HG02623 (cell line): ENCODE results near the gene DEAF1.

Experiments
- ATAC-seq: cut with Tn5 transposase; IDR thresholded peaks from one replicate; pipeline ENCODE4 v1.9.1; 2021; ENCODE audit warnings: moderate library complexity; ENCODE audit not compliant: unreplicated experiment

The DEAF1 gene

DNA sequence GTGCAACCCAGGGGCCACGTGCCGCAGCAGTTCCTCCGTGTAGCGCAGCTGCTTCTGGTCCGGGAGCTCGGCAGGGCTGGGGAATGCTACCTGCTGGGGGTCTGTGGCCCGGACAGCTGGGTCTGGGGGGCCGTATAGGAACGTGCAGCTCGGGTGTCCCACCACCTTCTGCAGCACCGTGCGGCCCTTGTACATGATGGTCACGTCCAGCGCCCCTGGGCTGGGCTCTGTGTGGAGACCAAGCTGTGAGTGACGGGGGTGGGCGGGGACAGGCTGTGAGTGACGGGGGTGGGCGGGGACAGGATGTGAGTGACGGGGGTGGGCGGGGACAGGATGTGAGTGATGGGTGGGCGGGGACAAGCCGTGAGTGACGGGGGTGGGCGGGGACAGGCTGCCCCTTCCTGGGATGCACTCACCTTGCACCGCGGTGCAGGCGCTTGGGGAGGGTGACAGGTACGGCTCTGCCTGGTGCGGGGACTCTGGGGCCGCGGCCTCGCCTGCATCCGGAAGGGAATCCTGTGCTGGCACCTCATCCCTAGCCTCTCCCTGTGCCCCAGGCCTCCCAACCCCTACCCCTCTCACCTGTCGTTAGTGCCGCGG lies 81.6 kb downstream of the DEAF1 start:
- no peak for ATAC-seq

DNA sequence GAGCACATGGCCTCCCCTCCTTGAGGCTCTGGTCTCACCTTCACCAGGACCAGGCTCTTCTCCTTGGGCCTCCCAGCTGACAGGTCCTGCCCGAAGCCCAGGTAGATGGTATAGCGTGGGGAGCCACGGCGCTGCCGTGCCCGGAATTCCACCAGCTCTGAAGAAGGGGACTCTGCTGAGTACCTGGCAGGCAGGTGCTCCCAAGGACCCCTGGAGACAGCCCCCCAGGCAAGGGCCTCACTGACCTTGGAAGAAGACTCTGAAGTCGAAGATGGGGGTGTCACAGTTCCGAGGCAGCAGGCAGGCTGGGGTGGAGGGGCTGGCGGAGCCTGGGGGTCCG lies 82.1 kb downstream of the DEAF1 start:
- ATAC-seq: no peak

DNA sequence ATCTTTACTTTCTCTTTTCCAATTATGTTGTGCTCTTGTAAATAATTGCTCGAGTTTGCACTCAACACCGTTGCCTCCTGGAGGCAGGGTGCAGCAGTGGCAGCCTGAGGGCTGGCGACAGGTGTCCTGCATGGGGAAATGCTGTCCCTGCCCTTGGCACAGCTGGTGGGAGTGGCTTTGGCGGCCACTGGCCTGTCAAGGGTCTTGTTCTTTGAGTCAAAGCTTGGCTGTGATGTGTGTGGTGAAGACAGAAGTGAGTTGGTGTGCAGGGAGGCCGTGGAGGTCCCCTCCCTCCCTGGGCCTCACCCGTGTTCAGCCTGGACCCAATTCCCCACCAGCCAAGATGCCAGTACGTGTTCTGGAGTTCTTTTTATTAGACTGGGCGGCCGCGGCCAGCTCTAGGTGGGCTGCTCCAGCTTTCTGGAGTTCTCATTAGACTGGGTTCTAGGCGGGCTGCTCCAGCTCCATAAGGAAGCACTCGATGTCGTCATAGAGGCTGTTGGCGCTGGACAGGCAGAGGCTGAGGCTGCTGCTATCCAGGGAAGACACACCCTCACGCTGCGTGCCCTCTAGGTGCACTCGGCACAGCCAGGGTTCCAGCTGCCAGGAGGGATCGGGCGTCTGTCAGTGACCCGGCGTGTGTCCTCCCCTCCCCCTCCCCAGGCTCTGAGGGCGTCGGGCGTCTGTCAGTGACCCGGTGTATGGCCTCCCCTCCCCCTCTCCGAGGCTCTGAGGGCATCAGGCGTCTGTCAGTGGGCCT lies 82.6 kb downstream of the DEAF1 start:
- ATAC-seq: no peak

- no peak for ATAC-seq
Observed at GRCh38 chr11:611001-611996, 83.7 kb downstream of the DEAF1 start.

- ATAC-seq: no peak
Observed at GRCh38 chr11:610146-610801, 84.7 kb downstream of the DEAF1 start.

DNA sequence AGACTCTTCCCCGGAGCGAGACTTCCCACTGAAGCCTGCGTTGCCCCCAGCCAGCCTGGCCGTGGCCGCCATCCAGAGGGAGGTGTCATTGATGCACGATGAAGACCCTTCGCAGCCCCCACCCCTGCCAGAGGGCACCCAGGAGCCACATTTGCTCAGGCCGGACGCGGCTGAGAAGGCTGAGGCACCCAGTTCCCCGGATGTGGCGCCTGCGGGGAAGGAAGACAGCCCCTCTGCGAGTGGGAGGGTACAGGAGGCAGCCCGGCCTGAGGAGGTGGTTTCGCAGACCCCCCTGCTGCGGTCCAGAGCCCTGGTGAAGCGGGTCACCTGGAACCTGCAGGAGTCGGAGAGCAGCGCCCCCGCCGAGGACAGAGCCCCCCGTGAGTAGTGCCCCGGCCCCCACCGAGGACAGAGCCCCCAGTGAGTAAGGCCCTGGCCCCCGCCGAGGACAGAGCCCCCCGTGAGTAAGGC lies 85.6 kb downstream of the DEAF1 start:
- no peak for ATAC-seq

DNA sequence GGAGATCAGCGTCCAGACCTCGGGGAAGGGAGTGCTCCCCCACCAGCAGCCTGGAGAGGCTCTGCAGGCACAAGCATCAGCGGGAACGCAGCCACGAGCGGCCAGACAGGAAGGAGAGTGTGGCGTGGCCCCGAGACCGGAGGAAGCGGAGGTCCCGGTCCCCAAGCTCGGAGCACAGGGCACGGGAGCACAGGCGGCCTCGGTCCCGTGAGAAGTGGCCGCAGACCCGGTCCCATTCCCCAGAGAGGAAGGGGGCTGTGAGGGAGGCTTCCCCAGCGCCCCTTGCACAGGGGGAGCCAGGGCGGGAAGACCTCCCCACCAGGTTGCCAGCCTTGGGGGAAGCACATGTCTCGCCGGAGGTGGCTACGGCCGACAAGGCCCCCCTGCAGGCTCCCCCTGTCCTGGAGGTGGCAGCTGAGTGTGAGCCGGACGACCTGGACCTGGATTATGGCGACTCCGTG lies 86.2 kb downstream of the DEAF1 start:
- no peak for ATAC-seq

DNA sequence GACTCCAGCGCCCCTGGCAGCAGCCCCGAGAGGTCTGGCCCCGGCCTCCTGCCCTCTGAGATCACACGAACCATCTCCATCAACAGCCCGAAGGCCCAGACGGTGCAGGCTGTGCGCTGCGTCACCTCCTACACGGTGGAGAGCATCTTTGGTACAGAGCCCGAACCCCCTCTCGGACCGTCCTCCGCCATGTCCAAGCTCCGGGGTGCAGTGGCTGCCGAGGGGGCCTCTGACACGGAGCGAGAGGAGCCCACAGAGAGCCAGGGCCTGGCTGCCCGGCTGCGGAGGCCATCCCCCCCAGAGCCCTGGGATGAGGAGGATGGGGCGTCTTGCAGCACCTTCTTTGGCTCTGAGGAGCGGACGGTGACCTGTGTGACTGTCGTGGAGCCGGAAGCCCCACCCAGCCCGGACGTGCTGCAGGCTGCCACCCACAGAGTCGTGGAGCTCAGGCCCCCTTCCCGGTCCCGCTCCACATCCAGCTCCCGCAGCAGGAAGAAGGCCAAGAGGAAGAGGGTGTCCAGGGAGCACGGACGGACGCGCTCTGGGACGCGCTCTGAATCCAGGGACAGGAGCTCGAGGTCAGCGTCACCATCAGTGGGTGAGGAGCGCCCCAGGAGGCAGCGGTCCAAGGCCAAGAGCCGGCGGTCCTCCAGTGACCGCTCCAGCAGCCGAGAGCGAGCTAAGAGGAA lies 86.9 kb downstream of the DEAF1 start:
- no peak for ATAC-seq

DNA sequence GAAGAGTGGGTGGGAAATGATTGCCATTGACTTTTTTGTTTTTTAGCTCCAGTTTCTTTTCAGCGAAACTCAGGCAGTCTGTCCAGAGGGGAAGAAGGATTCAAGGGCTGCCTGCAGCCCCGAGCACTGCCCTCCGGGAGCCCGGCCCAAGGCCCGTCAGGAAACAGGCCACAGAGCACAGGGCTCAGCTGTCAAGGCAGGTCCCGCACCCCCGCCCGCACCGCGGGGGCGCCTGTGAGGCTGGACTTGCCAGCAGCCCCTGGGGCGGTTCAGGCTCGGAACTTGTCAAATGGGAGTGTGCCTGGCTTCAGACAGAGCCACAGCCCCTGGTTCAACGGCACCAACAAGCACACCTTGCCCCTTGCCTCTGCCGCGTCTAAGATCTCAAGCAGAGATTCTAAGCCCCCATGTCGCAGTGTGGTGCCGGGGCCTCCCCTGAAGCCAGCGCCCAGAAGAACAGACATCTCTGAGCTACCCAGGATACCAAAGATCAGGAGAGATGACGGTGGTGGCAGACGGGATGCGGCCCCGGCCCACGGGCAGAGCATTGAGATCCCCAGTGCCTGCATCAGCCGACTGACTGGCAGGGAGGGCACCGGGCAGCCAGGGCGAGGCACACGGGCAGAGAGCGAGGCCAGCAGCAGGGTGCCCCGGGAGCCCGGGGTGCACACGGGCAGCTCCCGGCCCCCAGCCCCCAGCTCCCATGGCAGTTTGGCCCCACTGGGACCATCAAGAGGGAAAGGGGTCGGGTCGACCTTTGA lies 87.8 kb downstream of the DEAF1 start:
- ATAC-seq: no peak

DNA sequence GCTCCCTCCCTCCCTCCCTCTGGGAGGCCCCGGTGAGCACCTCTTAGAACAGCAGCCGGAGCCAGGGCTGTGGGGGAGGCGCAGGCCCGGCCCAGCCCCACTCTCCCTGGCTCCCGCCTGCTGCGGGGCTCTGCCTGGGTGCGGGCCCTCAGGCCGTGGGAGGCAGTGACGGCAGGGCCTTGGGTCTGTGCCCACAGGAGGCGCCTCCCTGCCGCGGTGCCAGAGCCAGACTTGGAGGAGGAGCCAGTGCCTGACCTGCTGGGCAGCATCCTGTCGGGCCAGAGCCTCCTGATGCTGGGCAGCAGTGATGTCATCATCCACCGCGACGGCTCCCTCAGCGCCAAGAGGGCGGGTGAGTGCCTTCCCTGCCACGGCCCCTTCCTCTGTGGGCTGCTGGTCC lies 88.8 kb downstream of the DEAF1 start:
- no peak for ATAC-seq

- no peak for ATAC-seq
Observed at GRCh38 chr11:605286-606129, 89.5 kb downstream of the DEAF1 start.

GRCh38 chr11:603154-603553 lies 91.9 kb downstream of the DEAF1 start:
- no peak for ATAC-seq

- no peak for ATAC-seq
Observed at GRCh38 chr11:601573-602245, 93.3 kb downstream of the DEAF1 start.

GRCh38 chr11:598005-598680 lies 96.9 kb downstream of the DEAF1 start:
- ATAC-seq: no peak

DNA sequence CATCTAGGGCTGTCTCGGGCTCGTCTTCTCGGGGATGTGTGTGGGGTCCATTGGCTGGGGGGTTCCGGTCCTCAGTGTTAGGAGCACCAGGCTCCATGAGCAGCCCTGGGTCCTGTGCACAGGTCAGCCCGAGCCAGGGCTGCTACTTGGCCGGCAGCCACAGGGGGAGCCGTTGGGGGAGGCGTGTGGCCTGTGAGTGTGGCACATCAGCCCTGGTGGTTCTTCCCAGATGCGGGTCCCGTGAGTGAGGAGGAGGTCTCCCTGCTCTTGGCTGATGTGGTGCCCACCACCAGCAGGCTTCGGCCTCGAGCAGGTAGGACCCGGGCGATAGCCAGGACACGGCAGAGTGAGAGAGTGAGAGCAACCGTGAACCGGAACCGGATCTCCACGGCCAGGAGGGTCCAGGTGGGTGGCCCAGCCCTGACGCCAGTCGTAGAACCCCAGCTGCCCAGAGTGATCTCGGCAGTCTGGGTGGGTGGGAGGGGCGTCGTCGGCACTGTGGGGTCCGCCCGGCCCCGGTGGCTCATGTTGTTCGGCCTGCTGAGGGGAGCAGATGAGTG lies 97.8 kb downstream of the DEAF1 start:
- ATAC-seq: no peak

DNA sequence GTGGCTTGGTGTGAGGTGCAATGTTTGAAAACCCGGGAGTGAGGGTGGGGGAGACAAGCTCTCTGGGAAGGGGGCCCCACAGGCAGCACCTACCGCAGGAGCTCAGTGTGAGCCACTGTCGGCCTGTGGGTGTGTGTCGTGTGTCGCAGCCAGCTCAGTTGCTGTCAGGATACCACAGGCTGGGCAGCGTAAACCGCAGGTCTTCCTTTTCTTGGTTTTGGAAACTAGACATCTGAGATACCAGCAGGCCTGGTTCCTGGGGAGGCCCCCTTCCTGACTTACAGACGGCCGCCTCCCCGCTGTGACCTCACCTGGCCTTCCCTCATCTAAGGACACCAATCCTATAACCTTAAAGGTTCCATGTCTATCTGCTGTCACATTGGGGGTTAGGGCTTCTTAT lies 98.6 kb downstream of the DEAF1 start:
- no peak for ATAC-seq

- no peak for ATAC-seq
Observed at GRCh38 chr11:595400-595799, 99.6 kb downstream of the DEAF1 start.
